ENCODE results near the gene THBS2. TPM values are rescaled to one million over a fixed set of nuclear protein-coding genes. Genes with fewer than 3 reads are reported as not detected.

THBS2 gene
- total RNA-seq, 2 experiments from 2014 or later = not detected

GRCh38 chr6:169289257-169289618 lies 35.6 kb upstream of the THBS2 start:
- Histone ChIP-seq H3K27ac (ENCODE audit: low read depth, low read length, poor library complexity, severe bottlenecking) (no peak overlapping the region), H3K9me2 (ENCODE audit: insufficient read depth, low read length) (no peaks in the 10 kb centered on the region), H3K36me3 (ENCODE audit: insufficient read depth, low read length) (no peaks in the 10 kb centered on the region), H4K20me1 (ENCODE audit: insufficient read depth, low read length) (no peaks in the 10 kb centered on the region), H3K9me3 (ENCODE audit: low read length) (no peaks in the 10 kb centered on the region), H3K4me2 (ENCODE audit: low read length) (no peak overlapping the region), H2AFZ (ENCODE audit: low read length) (no peak overlapping the region), H3K79me2 (ENCODE audit: insufficient read depth, low read depth, low read length) (no peaks in the 10 kb centered on the region), H3K4me3 (ENCODE audit: low read depth, low read length, poor library complexity, severe bottlenecking) (no peak overlapping the region), H3K4me1 (ENCODE audit: insufficient read depth, low read length, poor library complexity, severe bottlenecking) (no peaks in the 10 kb centered on the region)
- BruUV-seq (replicated peaks) = no TSS peak
- CTCF ChIA-PET (ENCODE audit: unreplicated experiment) = no interaction called here
- DNase-seq (ENCODE audit: low spot score) = no peak
- TF ChIP-seq EZH2phosphoT487 (IDR thresholded peaks at IDR 0.05; ENCODE audit: borderline replicate concordance, low read depth, low read length) = no peak
- no peak for TF ChIP-seq CTCF (conservative IDR thresholded peaks at IDR 0.05; ENCODE audit: low read length)
- POLR2A ChIA-PET = no interaction called here
- intact Hi-C loops (cut with micrococcal nuclease; ENCODE audit: unreplicated experiment) = no loop called here

- Histone ChIP-seq H3K4me3 (ENCODE audit: low read depth, low read length, poor library complexity, severe bottlenecking) (no peak overlapping the region), H3K9me2 (ENCODE audit: insufficient read depth, low read length) (no peaks in the 10 kb centered on the region), H4K20me1 (ENCODE audit: insufficient read depth, low read length) (no peaks in the 10 kb centered on the region), H3K4me2 (ENCODE audit: low read length) (no peak overlapping the region), H3K36me3 (ENCODE audit: insufficient read depth, low read length) (no peaks in the 10 kb centered on the region), H3K79me2 (ENCODE audit: insufficient read depth, low read depth, low read length) (no peaks in the 10 kb centered on the region), H3K4me1 (ENCODE audit: insufficient read depth, low read length, poor library complexity, severe bottlenecking) (no peaks in the 10 kb centered on the region), H3K27ac (ENCODE audit: low read depth, low read length, poor library complexity, severe bottlenecking) (no peak overlapping the region), H2AFZ (ENCODE audit: low read length) (no peak overlapping the region), H3K9me3 (ENCODE audit: low read length) (no peaks in the 10 kb centered on the region)
- no TSS peak for BruUV-seq (replicated peaks)
- ChIA-PET POLR2A (no interaction called here), CTCF (ENCODE audit: unreplicated experiment) (no interaction called here)
- intact Hi-C loops (cut with micrococcal nuclease; ENCODE audit: unreplicated experiment) = no loop called here
- TF ChIP-seq EZH2phosphoT487 (IDR thresholded peaks at IDR 0.05; ENCODE audit: borderline replicate concordance, low read depth, low read length) (no peak), CTCF (conservative IDR thresholded peaks at IDR 0.05; ENCODE audit: low read length) (no peak)
- no peak for DNase-seq (ENCODE audit: low spot score)
Measured at GRCh38 chr6:169288591-169288990, 34.9 kb upstream of the THBS2 start.

GRCh38 chr6:169287675-169288074 lies 34.0 kb upstream of the THBS2 start:
- Histone ChIP-seq H2AFZ (ENCODE audit: low read length) (no peak overlapping the region), H3K79me2 (ENCODE audit: insufficient read depth, low read depth, low read length) (no peaks in the 10 kb centered on the region), H3K36me3 (ENCODE audit: insufficient read depth, low read length) (no peaks in the 10 kb centered on the region), H3K4me1 (ENCODE audit: insufficient read depth, low read length, poor library complexity, severe bottlenecking) (no peaks in the 10 kb centered on the region), H3K4me3 (ENCODE audit: low read depth, low read length, poor library complexity, severe bottlenecking) (no peak overlapping the region), H3K4me2 (ENCODE audit: low read length) (no peak overlapping the region), H4K20me1 (ENCODE audit: insufficient read depth, low read length) (no peaks in the 10 kb centered on the region), H3K27ac (ENCODE audit: low read depth, low read length, poor library complexity, severe bottlenecking) (no peak overlapping the region), H3K9me2 (ENCODE audit: insufficient read depth, low read length) (no peaks in the 10 kb centered on the region), H3K9me3 (ENCODE audit: low read length) (no peaks in the 10 kb centered on the region)
- no peak for TF ChIP-seq CTCF (conservative IDR thresholded peaks at IDR 0.05; ENCODE audit: low read length)
- TF ChIP-seq EZH2phosphoT487 (IDR thresholded peaks at IDR 0.05; ENCODE audit: borderline replicate concordance, low read depth, low read length) = no peak
- CTCF ChIA-PET (ENCODE audit: unreplicated experiment) = no interaction called here
- intact Hi-C loops (cut with micrococcal nuclease; ENCODE audit: unreplicated experiment) = no loop called here
- DNase-seq (ENCODE audit: low spot score) = no peak
- POLR2A ChIA-PET = no interaction called here
- no TSS peak for BruUV-seq (replicated peaks)

Measured in OCI-LY7 (cell line).